ENCODE data around the gene CYB561.

The CYB561 gene

DNA sequence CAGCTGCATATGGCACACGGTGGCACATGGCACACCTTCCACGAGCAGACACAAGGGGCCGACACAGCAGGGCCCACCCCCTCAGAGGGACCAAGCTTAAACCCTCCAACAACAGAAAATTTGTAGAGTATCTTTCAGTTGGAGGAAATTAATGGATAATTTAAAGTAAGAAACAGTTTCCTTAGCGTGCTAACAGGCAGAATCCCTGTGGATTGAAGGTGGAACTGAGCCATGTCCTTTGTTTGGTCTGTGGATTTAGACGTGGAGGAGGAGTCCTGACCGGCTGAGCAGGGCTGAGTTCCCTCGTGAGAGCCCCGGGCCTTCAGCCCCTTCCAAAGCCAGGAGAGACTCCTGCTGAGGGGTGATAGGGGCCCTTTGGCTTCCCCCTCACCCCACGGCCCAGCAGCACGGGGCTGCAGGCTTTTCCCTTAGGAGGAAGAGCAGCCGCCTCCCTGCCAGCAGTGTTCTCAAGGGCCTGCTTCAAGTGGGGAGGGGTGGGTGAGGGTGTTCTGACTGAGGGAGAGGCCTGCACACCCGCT lies 1.4 kb upstream of the CYB561 start:
- peak; percentile 22 to 84 (median 79) for DNase-seq

DNA sequence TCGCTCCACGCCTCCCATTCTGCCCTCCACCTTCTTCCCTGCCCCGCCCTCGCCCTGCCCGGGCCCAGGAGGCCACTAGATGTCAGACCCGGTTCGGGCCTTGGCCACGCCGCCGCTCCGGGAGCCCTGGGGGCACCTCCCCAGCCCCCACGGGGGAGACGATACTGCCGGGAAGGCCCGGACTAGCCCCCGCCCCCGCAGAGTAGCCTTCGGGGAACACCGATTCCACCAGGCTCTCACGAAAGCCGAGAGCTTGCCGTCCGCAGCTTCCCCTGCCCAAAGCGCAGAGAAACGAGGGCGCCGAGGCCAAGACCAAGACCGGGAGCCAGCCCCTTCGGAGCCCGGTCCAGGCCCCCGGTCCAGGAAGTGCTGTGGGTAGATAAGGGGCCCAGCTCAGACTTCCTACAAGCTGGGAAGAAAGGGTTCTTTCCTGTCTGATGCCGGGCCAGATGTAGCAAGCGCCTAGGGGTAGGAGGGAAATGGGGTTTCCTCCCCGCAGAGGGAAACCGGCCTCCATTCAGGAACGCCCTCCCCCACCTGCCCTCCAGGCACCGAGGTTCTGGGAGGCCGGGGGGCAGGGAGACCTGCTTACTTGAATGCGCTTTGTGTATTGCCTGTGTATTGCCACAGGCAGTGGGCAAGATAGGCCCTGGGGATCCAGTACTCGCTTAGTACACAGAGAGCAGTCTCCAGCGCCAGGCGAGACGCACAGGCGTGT lies 806 bp upstream of the CYB561 start:
- peak; percentile 29 to 90 (median 89) for DNase-seq

DNA sequence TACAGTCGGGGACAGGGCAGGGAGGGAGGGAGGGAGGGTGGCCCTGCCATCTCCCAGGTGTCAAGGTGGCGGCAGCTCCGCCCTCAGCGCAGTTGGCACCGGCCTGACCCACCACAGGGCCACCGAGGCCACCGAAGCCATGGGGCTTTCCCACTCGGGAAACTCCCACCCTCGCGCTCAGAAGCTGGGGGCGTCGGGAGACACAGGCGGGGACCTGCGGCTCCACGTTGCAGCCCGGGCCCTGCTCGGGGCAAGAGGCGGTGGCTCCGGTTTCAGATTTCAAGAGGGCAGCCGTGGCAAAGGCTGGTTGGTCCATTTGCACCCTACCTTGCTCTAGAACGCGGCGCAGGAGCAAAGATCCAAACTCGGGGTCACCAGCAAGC lies 544 bp downstream of the CYB561 start:
- peak; percentile 63 to 81 (median 78) for DNase-seq

DNA sequence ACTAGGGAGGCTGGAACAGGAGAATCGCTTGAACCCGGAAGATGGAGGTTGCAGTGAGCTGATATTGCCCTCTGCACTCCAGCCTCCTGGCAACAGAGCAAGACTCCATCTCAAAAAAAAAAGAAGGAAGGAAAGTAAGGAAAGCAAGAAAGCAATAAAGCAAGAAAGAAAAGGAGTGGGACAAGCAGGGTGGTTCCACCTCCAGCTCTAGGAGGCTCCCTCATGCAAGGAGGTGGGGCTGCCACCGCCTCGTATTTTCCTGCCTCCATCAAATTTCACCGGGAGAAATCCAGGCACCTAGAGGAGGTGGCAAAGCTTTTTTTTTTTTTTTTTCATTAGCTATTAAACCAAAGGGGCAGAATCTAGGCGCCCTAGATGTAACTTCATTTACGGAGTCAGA lies 1.0 kb downstream of the CYB561 start:
- peak; percentile 11 to 56 (median 48) for DNase-seq

DNA sequence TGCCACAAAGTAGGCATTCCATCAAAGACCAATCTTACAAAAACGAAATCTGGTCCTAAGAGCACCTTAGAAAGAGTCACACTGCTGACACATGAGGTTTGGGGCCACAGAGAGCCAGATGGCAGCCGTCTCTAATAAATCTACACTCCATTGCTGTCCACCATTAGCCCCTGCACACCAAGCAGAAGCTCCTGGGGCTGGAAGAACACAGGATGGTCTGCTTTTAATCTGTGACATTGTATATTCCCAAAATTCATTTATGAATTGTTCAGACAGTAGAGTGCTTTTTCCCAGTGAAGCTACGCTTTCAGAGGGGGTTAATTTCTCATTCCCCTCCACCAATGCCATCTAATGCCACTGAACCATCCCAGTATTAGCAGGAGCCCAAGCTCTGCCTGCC lies 1.6 kb downstream of the CYB561 start:
- DNase-seq = no peak

DNA sequence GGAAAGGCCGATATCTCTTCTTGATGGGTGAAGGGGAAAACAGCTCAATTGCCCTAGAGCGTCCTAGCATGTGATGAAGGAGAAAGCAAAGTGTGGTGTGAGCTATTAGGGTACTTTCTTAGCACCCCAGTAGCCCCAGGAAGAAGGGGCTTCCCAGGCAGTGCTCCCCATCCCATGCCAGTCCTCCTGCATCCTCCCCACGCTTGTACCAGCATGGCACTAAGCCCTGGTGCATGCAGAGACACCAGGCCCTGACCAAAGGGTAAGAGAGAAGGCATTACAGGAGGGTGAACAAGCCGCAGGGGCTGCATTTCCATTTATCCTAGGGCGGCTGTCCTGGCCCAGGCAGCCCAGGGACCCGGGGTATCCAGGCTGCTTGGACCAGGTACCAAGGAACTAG lies 3.1 kb downstream of the CYB561 start:
- no peak for DNase-seq

DNA sequence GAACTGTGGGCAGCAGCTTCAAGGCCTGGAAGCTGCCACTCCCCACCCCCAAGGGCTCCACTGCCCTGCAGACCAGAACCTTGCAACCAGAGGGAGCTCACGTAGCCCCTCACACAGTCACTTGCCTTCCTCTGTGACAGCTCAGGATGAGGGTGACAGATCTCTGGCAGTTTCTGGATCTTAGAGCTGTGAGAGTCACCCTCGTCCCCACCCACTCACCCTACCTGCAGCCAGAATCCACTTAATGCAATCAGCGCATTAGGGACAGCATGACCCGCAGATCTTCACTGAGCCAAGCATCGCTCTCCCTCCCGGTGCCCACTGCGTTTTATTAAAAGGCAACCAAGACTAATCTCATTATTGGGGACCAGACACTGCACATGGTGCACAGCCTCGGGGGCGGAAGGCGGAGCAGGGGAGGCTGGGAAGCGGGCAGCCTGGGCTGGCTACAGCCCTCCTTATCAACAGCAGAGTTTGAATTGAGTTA lies 3.5 kb downstream of the CYB561 start:
- no peak for DNase-seq

DNA sequence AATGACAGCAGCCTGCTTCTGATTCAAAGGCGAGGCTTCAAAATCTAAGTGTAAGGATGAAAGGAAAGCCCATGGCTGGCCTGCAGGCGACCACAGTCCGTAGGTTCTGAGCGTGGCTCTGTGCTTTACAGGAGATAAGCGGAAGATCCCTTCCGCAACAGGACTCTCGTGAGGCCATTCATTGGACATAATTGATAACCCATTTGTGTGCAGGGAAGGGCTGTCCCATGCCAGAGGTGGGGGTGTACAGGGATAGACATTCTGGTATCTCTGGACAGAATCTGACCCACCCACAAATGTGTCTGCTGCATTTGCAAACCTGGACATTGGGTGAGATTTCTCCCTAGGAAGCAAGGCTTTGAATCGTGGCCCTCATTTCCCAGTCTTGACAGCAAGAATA lies 4.0 kb downstream of the CYB561 start:
- no peak for DNase-seq

DNA sequence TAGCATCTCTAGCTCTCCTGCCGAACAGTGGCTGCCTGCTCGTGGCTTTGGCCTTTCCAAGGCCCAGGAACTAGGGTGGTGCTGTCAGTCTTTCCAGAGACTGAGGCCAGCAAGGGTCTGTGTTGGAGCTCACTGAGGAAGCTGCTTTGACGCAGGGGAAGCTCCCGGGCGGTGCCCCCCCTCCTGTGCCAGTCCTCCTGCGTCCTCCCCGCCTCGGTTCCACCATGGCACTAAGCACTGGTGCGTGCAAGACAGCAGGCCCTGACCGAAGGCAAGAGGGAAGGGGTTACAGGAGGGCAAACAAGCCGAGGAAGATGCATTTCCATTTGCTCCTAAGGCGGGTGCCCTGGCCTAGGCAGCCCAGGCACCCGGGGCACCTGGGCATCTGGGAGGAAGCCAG lies 4.5 kb downstream of the CYB561 start:
- DNase-seq = no peak

DNA sequence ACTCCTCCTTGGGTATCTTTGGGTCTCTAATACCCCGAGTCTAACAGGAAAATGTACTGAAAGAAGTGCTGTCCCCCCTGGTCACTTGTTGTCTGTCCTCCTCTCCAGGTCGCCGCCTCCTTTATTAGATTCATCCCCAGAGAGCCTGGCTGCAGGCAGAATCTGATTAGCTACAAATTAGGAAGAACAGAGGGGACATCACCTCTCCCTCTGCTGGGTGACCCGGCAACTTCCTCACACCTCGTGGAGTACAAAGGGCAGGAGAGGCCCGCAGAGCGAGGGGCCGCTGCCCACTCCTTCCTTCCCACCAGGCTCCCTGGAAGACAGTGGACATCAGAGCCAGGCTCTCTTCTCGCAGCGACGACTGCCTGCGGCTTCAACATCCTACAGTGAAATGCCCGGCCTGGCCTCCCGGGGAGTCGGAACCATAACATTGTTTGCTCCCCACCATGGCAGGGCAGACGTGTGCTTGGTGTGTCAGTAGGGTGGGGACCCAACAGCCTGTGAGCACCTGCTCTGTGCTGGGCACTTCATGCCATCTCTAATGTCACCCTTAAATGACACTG lies 5.3 kb downstream of the CYB561 start:
- no peak for DNase-seq

DNA sequence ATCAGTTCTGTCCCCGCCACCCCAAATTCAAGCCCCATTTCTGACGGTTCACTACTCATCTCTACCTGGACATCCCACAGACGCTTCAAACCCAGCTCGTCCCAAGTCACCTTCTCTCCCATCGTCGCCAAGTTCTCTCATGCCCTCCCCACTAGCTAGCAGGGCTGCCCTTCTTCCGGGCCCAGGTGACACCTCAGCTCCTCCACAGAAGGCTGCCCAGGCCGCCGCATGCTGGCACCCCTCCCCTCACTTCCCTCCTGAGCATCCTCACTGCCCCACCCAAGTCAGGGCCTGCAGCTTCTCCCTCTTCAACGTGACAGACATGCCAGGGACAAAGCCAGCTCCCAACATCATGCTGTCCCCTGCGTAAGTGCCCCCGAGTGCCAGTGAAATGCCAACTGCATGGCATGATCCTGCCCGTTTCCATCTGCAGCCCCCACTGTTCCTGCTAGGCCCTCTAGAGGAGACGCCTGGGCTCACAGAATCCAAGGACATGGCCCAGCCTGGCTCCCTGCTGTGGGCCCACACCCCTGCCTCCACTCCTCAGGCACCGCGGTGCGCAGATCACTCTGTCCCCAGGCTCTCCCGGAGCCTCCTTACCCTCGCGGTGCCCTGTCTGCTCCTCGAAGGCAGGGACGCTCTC lies 5.9 kb downstream of the CYB561 start:
- no peak for DNase-seq

DNA sequence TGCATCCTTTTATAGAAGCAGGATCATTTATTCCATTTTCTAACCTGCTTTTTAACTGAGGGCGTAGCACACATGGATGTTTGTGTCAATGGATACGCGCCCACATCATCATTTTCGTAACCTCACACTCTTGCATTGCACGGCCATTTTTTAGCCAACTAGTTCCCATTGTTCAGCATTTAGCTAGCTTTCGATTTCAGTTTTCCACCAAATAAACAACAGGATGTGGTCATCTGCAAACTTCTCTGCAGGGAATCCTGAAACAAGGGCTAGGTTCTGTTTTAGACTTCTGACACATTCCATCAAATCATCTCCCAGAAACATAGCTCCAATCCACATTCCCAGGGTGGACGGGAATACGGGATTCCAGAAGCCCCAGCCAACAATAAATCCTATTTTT lies 6.4 kb downstream of the CYB561 start:
- no peak for DNase-seq

DNA sequence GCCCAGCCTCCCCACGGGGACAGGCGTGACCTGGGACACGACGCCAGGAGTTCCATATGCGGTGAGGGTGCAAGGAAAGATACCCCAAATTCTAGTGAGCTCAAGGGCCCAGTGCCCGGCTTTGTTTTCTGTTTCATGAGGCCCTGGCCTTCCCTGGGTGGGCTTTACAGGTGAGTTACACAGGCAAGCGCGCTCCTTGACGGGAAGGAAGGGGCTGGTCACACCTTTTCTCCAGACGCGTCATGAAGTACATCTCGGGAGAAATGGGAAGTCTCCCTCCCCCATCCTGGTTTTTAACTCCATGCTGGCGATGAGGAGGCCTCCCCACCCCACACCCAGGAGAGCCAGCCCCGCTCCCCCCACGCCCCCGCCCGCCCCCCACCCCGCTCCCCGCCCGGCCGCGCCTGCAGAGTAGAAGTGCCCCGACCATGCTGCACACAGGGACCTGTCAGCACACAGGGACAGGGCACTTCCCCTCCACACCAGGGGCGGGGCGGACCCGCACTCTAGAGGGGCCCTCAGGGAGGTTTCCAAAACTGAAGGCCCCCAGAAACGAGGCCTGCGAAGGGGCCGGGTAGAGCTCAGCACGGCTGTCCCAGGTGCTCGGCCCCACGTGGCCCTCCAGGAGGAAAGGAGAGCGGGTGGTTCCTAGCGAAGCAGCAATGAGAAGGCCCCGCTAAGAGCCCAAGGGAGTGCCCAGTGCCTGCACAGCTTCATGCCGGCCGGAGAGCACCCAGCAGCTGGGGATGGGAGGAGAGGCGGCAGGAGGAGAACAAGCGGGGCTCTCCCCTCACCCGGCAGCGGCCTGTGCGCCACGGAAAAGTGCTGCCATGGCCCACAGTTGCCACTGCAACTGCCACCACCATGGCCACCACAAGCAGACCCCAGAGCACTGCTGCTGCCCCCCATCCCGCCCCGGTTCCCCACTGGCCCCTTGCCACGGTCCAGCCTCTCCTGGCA lies 7.7 kb downstream of the CYB561 start:
- DNase-seq = no peak

DNA sequence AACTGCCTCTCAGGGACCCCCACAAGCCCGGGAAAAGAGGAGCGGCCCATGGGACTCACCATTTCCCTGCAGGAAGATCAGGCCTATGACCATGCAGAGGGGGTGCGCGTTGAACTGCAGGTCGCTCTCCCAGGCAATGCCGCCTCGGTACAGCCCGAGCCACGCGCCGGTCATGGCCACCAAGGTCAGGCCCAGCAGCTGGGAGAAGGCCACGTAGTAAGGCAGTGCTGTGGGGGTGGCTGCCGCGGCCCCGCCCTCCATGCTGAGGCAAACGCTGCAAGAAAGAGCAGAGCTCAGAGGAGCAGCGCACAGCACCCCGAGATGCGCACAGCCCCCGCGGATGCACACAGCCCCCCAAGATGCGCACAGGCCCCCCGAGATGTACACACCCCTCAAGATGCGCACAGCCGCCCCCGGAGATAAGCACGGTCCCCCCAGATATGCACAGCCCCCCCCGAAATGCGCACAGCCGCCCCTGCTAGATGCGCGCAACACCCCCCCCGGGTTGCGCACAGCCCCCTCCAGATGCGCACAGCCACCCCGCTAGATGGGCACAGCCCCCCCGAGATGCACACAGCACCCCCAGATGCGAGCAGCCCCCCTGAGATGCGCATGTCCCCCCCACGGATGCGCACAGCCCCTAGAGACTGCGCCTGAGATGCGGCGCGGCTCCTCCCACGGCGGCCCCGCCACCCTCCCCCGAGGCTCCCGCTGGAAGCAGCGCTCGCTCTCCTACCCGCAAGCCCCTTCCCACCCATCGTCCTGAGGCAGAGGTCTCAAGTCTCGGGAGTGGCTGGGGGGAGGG lies 8.6 kb downstream of the CYB561 start:
- DNase-seq = no peak

DNA sequence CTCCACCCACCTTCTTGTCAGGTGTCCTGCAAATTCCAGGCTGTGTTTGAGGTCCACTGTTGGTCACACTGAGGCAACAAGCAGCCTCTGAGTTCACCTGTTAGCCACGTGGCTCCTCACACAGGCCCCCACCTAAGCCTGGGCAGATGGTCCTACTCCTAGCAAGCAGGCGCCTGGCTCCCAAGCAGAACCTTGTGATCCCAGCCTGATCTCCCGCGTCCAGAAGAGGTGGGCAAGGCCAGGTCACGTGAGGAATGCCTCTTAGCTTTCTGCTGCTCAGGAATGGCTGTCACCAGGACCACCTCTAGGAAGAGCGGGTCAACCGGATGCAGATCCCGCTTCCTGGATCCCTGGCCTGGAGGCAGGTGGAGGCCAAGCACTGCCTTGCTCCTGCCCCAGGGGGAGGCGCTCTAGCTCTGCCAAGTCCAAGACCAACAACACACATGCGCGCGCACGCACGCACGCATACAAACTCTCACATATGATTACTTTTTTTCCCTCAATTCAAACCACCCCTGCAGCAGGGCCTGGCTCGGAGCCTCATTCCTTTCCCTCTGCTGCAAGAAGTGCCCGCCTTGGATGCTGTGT lies 9.5 kb downstream of the CYB561 start:
- peak in 1 of 3 experiments; percentile 11 for DNase-seq

DNA sequence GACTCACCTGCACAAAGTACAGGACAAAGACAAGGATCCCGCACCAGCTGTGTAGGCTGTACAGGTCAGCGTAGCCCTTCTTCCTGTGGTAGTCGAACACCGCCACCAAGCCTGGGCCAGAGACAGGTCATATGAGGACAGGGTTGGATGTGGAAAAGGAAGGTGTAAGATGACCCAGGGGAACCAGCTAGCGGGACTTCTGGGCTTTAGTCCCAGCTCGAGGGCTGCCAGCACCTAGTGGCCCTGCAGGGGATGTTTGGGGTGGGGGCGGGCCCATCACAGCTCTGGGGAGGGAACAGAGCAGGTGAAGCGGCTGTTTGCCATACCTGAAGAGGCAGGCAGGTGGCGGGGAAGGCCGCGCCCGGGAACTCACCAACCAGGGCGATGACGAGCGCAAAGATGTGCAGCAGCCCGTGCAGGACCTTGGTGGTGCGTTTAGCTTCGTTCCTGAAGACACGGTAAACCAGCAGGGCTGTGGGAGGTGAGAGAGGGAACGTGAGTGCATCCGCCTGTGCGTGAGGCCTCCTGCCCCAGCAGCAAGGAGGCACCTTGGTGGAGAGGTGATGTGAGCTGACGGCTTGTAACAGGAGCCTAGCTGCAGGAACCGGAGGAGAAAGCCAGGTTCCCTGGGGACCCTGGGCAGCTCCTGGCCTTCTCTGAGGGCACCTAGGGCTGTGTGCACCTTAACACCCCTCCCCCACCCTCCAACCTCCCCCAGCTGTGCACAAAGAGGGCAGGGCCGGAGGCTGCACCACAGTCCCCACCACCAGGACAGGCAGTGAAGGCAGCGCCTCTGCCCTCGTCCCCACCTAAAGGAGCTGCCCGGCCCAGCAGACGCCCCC lies 10.2 kb downstream of the CYB561 start:
- peak; percentile 18 to 76 (median 26) for DNase-seq

DNA sequence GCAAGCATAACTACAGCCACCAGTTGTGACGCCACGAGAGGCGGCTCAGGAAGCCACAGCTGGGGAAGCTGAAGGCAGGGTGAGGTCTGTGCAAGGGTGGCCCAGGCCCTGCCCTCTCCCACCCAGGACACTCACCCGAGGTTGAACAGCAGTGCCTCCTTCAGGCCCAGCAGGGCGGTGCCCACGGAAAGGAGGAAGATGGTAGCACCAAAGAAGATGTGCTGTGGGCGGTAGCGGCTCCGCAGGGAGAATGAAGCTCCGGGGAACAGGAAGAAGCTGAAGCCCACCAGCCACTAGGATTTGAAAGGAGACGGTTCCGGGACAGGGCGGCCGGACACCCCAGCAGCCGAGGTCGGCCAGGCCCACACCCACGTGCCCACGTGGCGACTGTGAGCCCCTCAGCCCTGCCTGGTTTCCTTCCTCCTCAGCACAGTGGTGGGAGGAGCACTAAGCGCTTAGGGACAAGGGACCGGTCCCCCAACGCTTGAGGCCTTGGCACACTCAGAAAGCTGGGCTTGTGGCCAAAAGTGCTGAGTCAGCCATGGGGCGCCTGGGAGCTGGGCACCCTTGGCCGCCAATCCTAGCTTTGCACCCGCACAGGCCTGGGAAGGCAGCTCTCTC lies 11.0 kb downstream of the CYB561 start:
- no peak for DNase-seq

DNA sequence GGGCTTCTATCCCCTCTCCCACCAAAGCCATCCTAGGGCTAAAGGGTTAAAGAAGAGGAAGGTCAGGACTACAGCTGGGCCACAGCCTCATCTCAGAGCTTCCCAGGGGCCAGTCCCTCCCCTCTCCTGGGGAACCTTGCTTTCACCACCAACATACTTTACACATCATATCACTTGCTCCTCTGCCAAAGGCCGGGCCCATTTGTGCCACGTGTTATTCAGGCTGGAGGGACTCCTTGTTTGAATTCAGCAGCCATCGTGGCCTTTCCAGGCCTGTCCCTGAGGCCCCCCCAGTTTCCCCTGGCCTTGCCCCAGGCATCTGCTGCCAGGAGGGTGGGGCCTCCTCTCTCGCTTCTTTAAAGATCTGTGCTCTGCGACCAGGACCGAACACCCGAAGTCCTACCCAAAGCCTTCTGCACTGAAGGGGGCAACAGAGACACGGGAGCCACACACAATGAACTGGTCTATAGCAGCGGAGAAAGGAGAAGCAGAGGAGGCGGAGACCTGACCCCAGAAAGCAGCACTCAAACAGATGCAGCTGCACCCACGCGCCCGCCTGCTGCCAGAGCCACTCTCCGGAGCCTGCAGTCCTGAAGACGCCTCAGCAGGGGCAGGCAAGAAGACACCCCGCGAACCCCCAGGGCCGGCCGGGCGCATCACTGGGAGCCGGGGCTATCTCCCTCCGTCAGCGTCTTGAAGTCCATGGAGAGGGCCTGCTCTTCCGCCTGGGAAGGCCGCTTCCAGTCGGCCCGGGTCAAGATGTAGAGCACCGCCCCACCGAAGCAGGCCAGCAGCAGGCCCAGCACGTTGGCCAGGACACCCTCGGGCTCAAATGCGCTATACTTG lies 12.1 kb downstream of the CYB561 start:
- DNase-seq = no peak

All from NCI-H1417 (cell line).